ENCODE measurements around the gene DYNC1LI1.

The DYNC1LI1 gene

GRCh38 chr3:32487781-32488473 lies 82.7 kb downstream of the DYNC1LI1 start:
- no peak for DNase-seq

- no peak for DNase-seq
Observed at GRCh38 chr3:32484436-32484835, 86.2 kb downstream of the DYNC1LI1 start.

- DNase-seq = no peak
Observed at GRCh38 chr3:32483772-32484171, 86.9 kb downstream of the DYNC1LI1 start.

GRCh38 chr3:32482693-32483092 lies 88.0 kb downstream of the DYNC1LI1 start:
- DNase-seq = no peak

- DNase-seq = no peak
Observed at GRCh38 chr3:32481791-32482631, 88.6 kb downstream of the DYNC1LI1 start.

- DNase-seq = no peak
Observed at GRCh38 chr3:32480604-32481003, 90.1 kb downstream of the DYNC1LI1 start.
